ENCODE measurements around the gene COTL1.

The COTL1 gene

GRCh38 chr16:84537491-84538151 is 80.3 kb downstream of the COTL1 start:
- DNase-seq (ENCODE audit: low read depth): no peak
- TF ChIP-seq, protein P1, sequence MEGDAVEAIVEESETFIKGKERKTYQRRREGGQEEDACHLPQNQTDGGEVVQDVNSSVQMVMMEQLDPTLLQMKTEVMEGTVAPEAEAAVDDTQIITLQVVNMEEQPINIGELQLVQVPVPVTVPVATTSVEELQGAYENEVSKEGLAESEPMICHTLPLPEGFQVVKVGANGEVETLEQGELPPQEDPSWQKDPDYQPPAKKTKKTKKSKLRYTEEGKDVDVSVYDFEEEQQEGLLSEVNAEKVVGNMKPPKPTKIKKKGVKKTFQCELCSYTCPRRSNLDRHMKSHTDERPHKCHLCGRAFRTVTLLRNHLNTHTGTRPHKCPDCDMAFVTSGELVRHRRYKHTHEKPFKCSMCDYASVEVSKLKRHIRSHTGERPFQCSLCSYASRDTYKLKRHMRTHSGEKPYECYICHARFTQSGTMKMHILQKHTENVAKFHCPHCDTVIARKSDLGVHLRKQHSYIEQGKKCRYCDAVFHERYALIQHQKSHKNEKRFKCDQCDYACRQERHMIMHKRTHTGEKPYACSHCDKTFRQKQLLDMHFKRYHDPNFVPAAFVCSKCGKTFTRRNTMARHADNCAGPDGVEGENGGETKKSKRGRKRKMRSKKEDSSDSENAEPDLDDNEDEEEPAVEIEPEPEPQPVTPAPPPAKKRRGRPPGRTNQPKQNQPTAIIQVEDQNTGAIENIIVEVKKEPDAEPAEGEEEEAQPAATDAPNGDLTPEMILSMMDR (IDR thresholded peaks at IDR 0.05; ENCODE audit: control insufficient read depth, insufficient read depth, low read depth, low read length, missing control alignments): no peak
- H3K4me3 ChIP-seq (ENCODE audit: control insufficient read depth, low read depth, low read length): no peak overlapping the region

DNA sequence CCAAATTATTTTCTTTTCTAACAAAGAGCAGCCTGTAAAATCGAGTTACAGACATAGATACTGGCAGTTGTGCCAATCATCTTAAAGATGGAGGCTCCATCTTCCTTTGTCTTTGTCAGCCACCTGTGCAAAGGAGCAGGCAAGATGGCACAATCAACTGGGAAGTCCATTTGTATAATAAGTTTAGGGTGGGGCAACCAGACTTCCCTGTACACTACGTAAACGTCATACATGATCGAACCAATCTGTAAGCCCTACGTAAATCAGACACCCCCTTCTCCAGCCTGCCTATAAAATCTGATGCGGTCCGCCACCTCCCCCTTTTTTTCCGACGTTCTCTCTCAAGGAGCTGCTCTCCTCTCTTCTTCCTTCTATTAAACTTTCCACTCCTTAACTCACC is 82.0 kb downstream of the COTL1 start:
- TF ChIP-seq, protein P1 (IDR thresholded peaks at IDR 0.05; ENCODE audit: control insufficient read depth, insufficient read depth, low read depth, low read length, missing control alignments): no peak
- DNase-seq (ENCODE audit: low read depth): no peak
- no peak overlapping the region for H3K4me3 ChIP-seq (ENCODE audit: control insufficient read depth, low read depth, low read length)

DNA sequence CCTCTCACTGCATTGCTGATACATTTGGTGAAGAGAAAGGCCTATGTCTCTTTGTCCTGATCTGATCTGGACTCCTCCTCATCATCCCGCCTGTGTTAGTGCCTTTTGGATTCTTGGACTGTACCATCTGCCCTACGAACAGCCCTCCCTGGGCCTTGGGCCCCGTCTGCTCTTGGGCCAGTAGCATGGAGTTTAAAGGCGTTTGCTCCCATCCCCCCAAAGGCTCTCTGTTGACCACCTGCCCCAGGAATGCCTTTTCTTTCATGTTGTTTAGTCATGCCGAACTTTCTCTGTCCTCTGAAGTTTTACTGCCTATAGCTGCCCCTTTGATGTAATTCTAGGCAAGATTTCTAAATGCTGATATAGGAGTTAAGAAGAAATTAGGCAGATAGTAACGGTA is 82.5 kb downstream of the COTL1 start:
- TF ChIP-seq, protein P1 (IDR thresholded peaks at IDR 0.05; ENCODE audit: control insufficient read depth, insufficient read depth, low read depth, low read length, missing control alignments): no peak
- H3K4me3 ChIP-seq (ENCODE audit: control insufficient read depth, low read depth, low read length): no peak overlapping the region
- no peak for DNase-seq (ENCODE audit: low read depth)

- H3K4me3 ChIP-seq (ENCODE audit: control insufficient read depth, low read depth, low read length): no peak overlapping the region
- no peak for DNase-seq (ENCODE audit: low read depth)
- TF ChIP-seq, protein P1 (IDR thresholded peaks at IDR 0.05; ENCODE audit: control insufficient read depth, insufficient read depth, low read depth, low read length, missing control alignments): no peak
Measured at GRCh38 chr16:84534815-84535214, 83.1 kb downstream of the COTL1 start.

DNA sequence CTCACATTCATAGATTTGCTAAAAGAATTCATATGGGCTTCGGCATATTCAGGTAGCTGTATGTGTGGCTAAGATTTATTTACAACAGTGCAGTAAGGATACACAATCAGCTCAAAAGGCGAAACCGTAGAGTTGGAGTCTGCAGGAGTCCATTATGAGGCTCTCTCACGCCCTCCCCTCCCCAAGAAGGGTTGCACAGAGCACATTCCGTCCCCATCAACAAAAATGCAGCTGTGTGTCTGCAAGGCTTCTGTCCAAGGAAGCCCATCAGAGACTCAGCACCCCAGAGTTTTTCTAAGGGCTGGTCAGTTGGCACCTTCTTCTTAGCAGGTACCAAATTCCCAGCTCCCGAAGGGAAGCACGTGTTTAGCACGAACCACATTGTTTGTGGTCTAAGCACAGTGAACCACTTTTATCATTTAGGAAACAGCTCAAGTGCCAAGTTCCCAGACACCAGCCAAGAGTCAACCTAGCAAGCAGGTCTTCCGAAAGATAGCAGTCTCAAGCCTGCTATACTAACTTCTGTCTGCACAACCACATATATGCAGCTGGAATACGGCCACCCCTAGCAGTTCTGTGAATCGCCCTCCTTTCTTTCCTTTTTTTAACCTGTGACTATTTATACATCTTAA is 84.9 kb downstream of the COTL1 start:
- TF ChIP-seq, protein P1 (IDR thresholded peaks at IDR 0.05; ENCODE audit: control insufficient read depth, insufficient read depth, low read depth, low read length, missing control alignments): no peak
- no peak for DNase-seq (ENCODE audit: low read depth)
- H3K4me3 ChIP-seq (ENCODE audit: control insufficient read depth, low read depth, low read length): no peak overlapping the region

DNA sequence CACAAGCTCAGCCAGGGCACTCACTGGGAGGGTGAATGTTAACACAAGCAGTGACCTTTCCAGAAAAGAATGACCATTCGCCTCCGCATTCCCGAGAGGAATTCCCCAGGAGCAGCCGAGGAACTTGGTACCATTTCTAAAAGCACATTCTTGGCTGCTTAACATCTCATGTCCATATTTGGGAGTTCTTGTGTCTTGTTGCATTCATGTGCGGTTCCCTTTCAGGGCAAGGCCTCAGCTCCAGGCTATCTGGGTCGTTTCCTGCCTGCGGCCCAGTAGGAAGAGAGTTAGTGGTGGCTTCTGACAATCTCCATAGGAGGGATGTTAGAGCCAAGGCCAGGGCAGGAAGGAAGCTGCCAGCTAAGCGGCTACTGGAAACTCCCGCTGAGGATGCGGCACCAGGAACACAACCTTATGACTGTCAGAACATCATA is 85.6 kb downstream of the COTL1 start:
- no peak overlapping the region for H3K4me3 ChIP-seq (ENCODE audit: control insufficient read depth, low read depth, low read length)
- DNase-seq (ENCODE audit: low read depth): peak; percentile 87
- TF ChIP-seq, protein P1 (IDR thresholded peaks at IDR 0.05; ENCODE audit: control insufficient read depth, insufficient read depth, low read depth, low read length, missing control alignments): no peak
